Ishikawa (cell line): Measurements from ENCODE around the gene RELN.

ENCODE experiments used
- CEBPB ChIP-seq: IDR thresholded peaks from 2 replicates; pipeline ENCODE4 v1.6.1; 2012
- CREB1 ChIP-seq: IDR thresholded peaks from 2 replicates; pipeline ENCODE4 v1.6.1; 2012; ENCODE audit warnings: low read depth
- EGR1 ChIP-seq: IDR thresholded peaks from 2 replicates; pipeline ENCODE4 v1.6.1; 2012
- EP300 ChIP-seq: IDR thresholded peaks from 2 replicates; pipeline ENCODE4 v1.6.1; 2012; ENCODE audit warnings: borderline replicate concordance
- FOXM1 ChIP-seq: IDR thresholded peaks from 2 replicates; pipeline ENCODE4 v1.6.1; 2012; ENCODE audit warnings: low read depth, borderline replicate concordance
- NFIC ChIP-seq: IDR thresholded peaks from 2 replicates; pipeline ENCODE4 v1.6.1; 2012
- RAD21 ChIP-seq: IDR thresholded peaks from 2 replicates; pipeline ENCODE4 v1.6.1; 2012; ENCODE audit warnings: low read depth
- TAF1 ChIP-seq: IDR thresholded peaks from 2 replicates; pipeline ENCODE4 v1.6.1; 2012; ENCODE audit warnings: low read depth, mild to moderate bottlenecking
- TCF12 ChIP-seq: IDR thresholded peaks from 2 replicates; pipeline ENCODE4 v1.6.1; 2012; ENCODE audit warnings: low read depth
- TEAD4 ChIP-seq: IDR thresholded peaks from 2 replicates; pipeline ENCODE4 v1.6.1; 2012
- YY1 ChIP-seq: IDR thresholded peaks from 2 replicates; pipeline ENCODE4 v1.6.1; 2012; ENCODE audit warnings: low read depth
- ZBTB7A ChIP-seq: IDR thresholded peaks from 2 replicates; pipeline ENCODE4 v1.6.1; 2012; ENCODE audit warnings: low read depth
- TF ChIP-seq, protein P1 (sequence below): IDR thresholded peaks from 2 replicates; pipeline ENCODE4 v1.6.1; 2012
- TF ChIP-seq, protein P2 (sequence below): IDR thresholded peaks from 2 replicates; pipeline ENCODE4 v1.6.1; 2012; ENCODE audit warnings: low read depth, mild to moderate bottlenecking
- TF ChIP-seq, protein P3 (sequence below): IDR thresholded peaks from 2 replicates; pipeline ENCODE4 v1.6.1; 2012

Gene RELN

GRCh38 chr7:103605640-103606039 lies 383.8 kb downstream of the RELN start:
- TF ChIP-seq, protein P1, sequence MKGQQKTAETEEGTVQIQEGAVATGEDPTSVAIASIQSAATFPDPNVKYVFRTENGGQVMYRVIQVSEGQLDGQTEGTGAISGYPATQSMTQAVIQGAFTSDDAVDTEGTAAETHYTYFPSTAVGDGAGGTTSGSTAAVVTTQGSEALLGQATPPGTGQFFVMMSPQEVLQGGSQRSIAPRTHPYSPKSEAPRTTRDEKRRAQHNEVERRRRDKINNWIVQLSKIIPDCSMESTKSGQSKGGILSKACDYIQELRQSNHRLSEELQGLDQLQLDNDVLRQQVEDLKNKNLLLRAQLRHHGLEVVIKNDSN = no peak
- TF ChIP-seq ZBTB7A (no peak), RAD21 (no peak)

DNA sequence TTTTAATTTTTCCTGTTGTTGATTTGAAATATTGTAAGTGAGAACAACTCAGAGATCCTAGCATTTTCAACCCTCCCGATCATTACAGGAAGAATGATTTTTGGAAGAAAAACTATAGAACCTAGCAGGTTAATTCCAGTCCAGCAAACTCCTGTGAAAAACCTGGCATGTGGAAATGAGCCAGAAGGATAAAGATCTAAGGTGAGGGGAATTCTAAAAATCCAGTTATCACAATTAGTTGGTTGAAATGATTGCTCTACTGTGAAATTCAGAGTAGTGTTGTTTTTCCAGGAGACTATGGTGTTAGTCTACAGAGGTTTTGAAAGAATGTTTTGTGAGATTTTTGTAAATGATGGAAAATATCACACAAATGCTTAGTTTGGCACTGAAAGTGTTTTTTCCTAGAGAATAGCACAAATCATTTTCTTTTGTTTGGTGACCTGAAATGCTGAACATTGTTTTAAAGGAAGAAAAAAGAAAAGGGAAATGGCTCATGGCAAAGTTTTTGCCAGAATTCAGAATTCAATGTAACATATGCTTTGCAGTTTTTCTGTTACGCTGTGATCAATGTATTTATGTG lies 391.0 kb downstream of the RELN start:
- TF ChIP-seq, protein P1 = no peak
- TF ChIP-seq ZBTB7A = no peak
- no peak for TF ChIP-seq CEBPB
- TF ChIP-seq YY1 = no peak
- no peak for TF ChIP-seq RAD21
- no peak for TF ChIP-seq FOXM1
- no peak for TF ChIP-seq CREB1
- TF ChIP-seq, protein P2, sequence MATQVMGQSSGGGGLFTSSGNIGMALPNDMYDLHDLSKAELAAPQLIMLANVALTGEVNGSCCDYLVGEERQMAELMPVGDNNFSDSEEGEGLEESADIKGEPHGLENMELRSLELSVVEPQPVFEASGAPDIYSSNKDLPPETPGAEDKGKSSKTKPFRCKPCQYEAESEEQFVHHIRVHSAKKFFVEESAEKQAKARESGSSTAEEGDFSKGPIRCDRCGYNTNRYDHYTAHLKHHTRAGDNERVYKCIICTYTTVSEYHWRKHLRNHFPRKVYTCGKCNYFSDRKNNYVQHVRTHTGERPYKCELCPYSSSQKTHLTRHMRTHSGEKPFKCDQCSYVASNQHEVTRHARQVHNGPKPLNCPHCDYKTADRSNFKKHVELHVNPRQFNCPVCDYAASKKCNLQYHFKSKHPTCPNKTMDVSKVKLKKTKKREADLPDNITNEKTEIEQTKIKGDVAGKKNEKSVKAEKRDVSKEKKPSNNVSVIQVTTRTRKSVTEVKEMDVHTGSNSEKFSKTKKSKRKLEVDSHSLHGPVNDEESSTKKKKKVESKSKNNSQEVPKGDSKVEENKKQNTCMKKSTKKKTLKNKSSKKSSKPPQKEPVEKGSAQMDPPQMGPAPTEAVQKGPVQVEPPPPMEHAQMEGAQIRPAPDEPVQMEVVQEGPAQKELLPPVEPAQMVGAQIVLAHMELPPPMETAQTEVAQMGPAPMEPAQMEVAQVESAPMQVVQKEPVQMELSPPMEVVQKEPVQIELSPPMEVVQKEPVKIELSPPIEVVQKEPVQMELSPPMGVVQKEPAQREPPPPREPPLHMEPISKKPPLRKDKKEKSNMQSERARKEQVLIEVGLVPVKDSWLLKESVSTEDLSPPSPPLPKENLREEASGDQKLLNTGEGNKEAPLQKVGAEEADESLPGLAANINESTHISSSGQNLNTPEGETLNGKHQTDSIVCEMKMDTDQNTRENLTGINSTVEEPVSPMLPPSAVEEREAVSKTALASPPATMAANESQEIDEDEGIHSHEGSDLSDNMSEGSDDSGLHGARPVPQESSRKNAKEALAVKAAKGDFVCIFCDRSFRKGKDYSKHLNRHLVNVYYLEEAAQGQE = no peak
- no peak for TF ChIP-seq EP300
- TF ChIP-seq EGR1 = no peak
- no peak for TF ChIP-seq TCF12
- no peak for TF ChIP-seq TAF1
- TF ChIP-seq, protein P3, sequence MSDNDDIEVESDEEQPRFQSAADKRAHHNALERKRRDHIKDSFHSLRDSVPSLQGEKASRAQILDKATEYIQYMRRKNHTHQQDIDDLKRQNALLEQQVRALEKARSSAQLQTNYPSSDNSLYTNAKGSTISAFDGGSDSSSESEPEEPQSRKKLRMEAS = no peak
- no peak for TF ChIP-seq NFIC
- TF ChIP-seq TEAD4 = no peak

GRCh38 chr7:103597606-103598005 lies 391.9 kb downstream of the RELN start:
- TF ChIP-seq TAF1 = no peak
- no peak for TF ChIP-seq FOXM1

DNA sequence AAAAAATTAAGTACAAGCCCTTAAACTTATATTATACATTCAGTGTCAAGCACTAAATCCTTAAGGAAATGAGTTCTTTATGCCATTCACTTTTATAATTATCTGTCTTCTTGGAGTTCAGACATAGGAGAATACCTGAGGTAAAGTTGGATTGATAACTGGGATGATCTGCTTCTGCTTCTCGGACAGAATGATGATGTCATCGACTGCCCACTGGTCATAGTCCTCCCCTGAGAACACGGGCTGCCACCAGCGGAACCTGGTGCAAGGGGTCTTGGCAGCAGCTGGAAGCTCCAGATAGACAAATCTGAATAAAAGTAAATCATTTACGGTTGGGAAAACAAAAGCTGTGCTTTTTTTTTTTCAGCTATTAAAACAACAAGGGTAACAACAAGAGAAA lies 395.3 kb downstream of the RELN start:
- TF ChIP-seq YY1 = no peak
- no peak for TF ChIP-seq TCF12
- TF ChIP-seq EGR1 = no peak
- TF ChIP-seq NFIC = no peak
- no peak for TF ChIP-seq CREB1
- TF ChIP-seq, protein P1 = no peak
- no peak for TF ChIP-seq CEBPB
- TF ChIP-seq, protein P3 = no peak
- no peak for TF ChIP-seq FOXM1
- TF ChIP-seq EP300 = no peak
- TF ChIP-seq TAF1 = no peak

DNA sequence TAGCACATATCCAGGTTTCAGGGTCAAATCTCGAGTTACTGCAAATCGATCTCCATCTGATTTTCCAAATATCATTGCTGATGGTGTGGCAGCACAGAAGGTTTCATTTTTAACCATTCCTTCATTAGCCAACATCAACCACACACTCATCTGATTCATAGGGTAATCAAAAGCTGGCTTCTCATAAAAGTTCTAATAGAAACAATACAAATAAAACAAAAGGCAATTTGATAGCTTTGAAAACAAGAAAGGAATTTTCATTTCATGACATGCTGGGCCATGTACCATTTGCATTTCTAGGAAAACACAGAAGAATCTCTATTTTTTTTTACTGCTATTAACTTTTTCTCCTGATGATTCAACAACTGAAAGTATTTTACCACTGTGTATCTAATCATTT lies 395.8 kb downstream of the RELN start:
- TF ChIP-seq, protein P1 = no peak
- TF ChIP-seq ZBTB7A (no peak), CEBPB (no peak), TAF1 (no peak), TEAD4 (no peak), CREB1 (no peak), FOXM1 (no peak), TCF12 (no peak), RAD21 (no peak), EGR1 (no peak), YY1 (no peak), EP300 (no peak), NFIC (no peak)
- TF ChIP-seq, protein P3 = no peak
- TF ChIP-seq, protein P2 = no peak
